GM18499 (cell line): ENCODE results near the gene TADA2A.
"Not testable (repeated sequence)": the region's sequence is repeated elsewhere in the genome, so short reads cannot be mapped to it uniquely, and the experiment has no call there.

Source experiments
- ATAC-seq: cut with Tn5 transposase; IDR thresholded peaks from one replicate; pipeline ENCODE4 v1.9.1; 2021; ENCODE audit warnings: moderate number of reproducible peaks; ENCODE audit not compliant: insufficient read depth, unreplicated experiment

Gene TADA2A

DNA sequence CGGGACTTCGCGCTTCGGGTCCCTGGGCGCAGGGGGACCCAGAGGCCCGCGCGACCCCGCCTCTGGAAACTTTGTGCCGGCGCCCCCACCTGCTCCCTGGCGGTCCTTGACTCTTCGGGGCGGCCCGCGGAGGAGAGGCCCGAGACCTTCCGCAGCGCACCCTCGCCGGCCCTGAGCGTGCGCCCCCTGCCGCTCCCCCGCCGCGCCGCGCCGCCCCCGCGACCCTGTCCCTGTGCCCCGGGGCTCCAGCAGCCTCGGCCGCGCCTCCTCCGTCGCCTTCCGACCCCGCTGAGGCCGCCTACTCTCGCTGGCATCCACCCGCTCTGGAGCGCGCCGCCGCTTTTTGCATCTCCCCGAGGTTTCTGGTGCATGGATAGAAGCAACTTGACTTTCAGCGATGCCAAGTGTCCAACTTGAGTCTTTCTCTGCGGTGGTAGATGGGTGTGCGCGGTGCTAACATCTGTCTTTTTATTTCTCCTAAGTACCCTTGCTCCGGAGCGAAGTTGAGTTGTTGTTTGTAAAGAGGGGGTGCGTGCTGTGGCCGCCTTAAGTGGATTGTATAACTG is 83.4 kb downstream of the TADA2A start:
- ATAC-seq, result no peak

DNA sequence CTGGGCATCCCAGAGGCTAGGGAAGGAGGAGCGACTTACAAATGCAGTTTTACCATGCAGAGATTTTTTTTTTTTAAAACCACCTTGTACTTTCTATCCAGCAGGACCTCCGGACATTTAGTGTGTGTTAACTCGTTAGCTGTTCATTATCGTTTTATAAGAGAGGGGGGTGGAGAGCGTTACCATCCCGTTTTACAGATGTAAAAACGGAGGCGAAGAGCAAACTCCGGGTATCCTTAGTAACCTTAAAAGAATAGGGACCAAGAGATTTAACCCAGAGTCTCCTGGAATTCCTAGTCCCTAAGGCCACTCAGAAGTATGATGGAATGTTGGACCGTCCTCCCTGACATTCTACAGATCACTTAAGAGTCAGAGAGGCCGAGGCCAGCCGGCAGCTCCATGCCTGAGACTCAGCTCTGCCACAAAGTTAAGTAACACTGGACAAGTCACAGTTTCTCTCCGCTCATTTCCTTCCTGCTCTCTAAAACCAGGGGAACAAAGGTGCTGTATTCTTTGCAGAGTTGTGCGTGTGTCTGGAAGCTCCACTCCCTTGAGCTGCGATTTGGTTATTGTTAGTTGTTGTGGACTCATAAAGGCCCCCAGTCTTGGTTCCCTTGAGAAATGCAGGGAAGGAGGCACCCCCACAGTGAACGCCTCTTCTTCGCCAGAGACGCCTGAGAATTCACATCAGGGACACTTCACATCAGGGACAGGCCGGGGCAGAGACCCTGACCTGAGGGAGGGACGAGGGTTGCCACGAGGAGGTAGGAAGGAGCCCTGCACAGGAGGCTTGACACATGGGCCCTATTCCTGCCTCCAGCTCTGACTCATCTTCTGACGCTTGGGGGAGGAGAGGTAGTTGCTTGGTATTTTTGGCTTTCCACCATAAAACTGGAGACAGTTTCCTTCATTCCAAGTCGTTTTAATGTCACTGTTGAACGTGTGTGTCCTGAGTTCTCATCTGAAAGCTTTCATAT is 84.2 kb downstream of the TADA2A start:
- ATAC-seq, result no peak

DNA sequence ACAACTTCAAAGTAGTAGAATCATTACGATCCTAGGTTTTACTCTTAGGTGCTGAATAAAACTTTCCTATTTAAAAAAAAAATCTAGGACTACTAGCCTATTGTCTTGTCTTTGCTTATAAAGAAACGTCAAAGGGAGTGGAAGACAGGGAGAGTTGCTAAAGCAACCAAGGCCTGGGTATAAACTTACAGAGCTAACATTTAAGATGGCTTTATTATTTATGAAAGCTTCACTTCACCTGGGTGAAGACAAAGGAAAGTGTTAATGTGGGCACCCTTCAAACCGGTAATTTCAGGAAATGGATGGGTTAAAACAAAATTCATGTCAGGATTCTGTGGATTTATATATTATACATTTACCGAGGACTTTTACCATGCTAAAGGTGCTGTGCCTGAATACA is 85.5 kb downstream of the TADA2A start:
- ATAC-seq, result no peak

DNA sequence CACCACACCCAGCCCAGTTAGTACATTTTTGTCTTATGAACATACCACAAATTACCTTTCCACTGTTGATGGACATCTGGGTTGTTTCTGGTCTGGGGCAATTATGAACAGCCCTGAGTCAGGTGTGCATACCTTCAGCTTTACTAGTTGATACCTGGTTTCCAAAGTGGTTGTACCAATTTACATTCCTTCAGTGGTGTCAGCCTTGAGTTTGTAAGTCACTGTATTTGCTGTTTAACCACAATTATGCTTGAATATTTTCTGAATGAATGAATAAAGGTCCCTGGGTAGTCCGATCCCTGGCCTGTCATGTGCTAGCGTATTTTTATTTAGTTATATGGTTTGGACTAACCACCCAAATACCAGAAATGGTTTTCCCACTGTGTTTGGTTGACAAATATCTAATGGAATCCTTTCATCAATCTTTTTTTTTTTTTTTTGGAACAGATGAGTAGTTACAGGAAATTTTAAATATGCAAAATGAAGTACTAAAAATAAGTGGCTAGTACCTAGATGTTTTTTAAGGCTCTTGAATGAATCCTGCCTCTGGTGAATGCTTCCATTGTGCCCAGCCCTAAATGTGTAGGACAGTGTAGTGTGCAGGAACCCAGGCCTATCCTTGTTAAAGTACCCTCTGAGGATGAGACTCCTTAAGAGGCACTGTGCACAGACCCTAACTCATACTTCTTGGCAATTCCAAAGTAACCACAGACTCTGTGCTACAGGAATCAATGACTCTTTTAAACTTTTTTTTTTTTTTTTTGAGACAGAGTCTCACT is 86.8 kb downstream of the TADA2A start:
- no peak for ATAC-seq

DNA sequence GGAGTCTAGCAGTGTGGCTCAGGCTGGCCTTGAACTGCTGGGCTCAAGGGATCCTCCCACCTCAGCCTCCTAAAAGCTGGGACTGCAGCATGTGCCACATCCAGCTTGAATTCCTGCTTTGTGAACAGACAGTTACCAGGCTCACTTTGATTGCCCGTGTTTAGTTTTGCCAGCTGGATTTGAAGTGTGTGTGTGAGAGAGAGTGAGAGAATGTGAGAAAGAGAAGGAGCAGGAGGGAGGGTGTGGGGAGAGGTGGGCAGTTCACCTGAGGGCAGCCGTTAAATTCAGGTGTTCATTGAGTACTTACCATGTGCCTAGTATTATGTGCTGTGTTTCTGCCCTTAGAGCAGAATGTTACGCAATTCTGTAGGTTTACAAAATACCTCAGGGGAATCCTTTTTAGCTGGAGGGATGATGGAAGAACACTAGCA is 87.7 kb downstream of the TADA2A start:
- ATAC-seq, result no peak

DNA sequence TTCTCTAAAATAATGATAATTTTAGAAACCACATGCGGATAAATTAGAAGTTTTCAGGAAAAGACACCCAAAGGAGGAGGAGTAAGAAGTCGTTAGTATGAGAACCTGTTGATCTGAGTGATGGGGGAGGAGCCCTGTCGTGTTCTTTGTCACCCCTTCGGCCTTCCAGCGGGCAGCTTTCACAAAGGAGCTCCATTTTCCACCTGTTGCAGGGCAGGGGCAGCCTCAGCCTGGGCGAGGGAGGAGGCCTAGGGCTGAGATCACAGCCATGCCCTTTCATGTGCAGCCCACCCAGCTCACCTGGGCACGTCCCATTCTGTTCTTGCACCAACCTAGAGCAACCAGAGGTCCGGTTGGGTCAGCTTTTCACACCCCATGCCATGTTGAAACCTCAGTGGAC is 88.3 kb downstream of the TADA2A start:
- no peak for ATAC-seq

DNA sequence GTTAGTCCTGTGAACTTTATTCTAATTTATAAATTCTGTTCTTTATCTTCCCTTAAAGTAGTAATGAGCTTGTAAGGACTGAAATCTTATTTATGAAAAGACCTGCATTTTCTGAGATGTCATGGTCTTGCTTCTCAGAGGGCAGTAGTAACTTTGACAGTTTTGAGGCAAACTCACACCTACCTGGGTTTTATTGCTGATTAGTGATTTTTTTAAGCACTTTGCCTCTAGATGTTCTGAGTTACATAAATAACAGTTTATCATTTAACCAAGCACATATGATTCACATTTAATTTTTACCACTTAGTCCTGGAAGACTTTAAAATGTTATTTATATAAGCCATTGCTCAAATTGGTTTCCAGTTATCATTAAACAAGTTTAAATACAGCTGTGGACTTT is 93.7 kb downstream of the TADA2A start:
- ATAC-seq, result no peak

DNA sequence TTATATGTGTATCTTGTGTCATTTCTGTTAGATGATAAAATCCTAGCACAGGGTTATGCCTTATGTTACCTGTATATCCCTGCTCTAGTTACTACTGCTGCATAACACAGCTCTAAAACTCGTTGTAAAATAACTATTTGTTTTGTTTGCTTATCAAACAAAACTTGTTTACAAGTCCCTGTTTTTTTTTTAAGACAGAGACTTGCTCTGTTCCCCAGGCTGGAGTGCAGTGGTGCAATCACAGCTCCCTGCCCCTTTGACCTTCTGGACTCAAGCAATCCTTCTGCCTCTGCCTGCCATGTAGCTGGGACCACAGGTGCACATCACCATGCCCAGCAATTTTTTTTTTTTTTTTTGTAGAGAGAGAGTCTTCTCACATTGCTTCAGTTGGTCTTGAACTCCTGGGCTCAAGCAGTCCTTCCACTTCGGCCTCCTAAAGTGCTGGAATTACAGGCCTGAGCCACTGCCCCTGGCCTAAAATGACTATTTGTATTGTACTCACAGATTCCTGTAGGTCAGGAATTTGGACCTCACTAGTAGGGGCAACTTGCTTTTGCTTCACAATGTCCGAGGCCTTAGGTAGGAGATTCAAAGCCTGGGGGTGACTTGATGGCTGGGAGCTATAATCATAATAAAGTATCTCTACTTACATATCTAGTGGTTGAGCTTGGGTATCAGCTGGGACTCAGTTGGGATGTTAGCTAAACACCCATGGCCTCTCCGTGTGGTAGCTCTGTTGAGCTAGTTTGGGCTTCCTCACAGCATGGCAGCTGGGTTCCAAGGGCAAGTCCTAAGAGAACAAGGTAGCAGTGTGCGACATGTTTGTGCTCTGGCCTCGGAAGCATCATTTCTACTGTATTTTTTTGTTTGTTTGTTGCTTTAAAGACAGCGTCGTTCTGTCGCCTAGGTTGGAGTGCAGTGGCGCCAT is 95.6 kb downstream of the TADA2A start:
- no peak for ATAC-seq

DNA sequence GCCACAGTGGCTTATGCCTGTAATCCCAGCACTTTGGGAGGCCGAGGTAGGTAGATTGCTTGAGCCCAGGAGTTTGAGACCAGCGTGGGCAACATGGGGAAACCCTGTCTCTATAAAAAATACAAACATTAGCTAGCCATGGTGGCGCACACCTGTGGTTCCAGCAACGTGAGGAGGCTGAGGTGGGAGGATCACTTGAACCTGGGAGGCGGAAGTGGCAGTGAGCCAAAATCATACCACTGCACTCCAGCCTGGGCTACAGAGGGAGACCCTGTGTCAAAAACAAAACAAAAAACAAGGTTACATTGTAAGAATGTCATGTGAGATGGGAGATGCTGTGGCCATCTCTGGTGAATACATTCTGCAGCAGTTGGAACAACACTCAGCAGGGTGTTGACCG is 96.5 kb downstream of the TADA2A start:
- no peak for ATAC-seq

DNA sequence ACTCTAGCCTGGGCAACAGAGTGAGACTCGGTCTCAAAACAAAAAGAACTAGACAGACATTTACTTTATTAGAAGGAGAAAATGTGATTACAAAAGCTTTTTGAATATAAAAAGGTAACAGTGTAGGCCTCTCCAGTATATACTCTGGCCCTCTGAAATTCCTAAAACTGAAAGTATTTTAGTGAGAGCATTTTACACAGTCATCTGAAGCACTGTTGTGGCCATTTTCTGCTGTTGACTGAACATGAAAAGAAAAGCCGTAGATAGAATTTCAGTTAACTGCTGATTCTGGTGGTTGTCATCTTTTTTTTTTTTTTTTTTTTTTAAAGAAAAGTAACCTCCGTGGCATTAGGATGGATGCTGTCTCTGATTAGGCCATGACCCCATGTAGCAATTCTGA is 98.6 kb downstream of the TADA2A start:
- no peak for ATAC-seq

DNA sequence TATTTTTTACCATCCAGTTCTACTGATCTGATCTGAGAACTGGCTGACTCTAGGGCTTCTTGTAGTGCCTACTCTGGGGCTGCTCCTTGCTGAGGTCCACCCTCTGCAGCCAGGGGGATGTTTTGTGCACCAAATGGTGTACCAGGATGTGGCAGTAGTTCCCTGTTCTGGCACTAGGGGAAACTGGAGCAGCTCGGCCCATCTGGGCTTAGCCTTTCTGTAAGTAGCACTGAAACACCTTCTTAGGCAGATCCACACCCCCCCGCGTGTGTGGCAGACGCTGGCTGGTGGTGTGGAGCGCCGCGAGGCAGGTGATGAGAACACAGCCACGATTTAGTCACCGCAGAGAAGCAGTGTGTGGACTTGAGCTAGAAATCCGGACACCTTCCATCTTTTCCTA is 100.0 kb downstream of the TADA2A start:
- ATAC-seq, result no peak

DNA sequence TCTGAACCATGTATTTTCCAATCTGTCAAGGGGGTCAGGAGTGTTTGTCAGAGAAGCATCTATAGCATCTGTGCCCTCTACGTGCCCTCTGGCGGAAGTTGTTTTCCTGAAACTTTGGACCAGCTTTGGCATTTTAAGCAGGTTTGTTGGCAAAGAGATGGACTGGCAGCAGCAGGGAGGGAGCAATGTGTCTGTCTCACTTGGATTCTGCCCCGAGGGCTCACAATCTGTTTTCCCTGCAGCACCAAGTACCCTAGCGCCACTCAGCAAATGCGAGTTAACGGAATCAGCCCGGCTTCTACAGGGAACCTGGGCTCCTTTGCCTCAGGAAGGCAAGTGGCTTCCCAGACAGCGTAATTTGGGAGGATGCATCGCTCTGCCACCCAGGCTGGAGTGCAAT is 100.4 kb downstream of the TADA2A start:
- no peak for ATAC-seq

DNA sequence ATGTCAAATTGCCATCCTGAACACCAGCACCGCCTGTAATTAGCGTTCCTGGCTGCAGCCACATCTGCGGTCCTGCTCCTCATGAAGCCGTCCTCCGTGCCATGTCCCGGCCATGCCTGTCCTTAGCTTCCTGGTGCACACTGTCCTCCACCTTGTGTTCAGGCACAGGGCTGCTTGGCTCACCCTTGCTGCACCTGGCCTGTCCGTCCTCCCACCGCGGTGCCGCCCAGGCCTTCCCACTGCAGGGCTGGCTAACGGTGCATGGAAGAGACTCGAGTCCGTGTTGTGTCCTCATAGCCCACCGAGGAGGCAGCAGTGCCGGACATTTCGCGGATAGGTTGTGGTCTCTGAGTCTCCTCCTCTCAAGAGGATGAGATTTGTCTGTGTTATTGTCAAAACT is 103.4 kb downstream of the TADA2A start:
- ATAC-seq, result no peak

DNA sequence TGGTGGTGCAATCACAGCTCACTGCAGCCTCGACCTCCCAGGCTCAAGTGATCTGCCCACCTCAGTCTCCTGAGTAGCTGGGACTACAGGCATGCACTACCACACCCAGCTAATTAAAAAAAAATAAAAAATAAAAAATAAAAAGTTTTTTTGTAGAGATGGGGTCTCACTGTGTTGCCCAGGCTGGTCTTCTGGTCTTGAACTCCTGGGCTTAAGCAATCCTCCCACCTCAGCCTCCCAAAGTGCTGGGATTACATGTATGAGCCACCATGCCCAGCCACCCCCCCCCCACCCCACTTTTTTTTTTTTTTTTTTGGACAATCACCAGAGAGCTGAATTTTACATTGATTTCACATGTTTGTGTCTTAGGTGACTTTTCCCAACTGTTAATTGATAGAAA is 105.0 kb downstream of the TADA2A start:
- ATAC-seq, result not testable (repeated sequence)

DNA sequence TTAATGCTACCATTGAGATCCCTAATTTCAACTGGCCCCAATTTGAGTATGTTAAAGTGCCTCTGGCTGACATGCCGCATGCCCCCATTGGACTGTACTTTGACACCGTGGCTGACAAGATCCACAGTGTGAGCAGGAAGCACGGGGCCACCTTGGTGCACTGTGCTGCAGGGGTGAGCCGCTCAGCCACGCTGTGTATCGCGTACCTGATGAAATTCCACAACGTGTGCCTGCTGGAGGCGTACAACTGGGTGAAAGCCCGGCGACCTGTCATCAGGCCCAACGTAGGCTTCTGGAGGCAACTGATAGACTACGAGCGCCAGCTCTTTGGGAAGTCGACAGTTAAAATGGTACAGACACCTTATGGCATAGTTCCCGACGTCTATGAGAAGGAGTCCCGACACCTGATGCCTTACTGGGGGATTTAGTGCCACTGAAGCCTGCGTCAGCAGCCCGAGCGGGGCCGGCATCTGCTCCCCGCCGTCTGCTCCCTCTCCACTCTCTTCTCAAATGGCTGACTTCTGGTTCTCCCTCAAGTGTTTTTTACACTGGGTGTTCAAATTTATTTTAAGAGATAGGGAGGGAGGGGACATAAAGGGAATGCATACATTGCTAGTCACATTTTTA is 105.9 kb downstream of the TADA2A start:
- ATAC-seq, result no peak

DNA sequence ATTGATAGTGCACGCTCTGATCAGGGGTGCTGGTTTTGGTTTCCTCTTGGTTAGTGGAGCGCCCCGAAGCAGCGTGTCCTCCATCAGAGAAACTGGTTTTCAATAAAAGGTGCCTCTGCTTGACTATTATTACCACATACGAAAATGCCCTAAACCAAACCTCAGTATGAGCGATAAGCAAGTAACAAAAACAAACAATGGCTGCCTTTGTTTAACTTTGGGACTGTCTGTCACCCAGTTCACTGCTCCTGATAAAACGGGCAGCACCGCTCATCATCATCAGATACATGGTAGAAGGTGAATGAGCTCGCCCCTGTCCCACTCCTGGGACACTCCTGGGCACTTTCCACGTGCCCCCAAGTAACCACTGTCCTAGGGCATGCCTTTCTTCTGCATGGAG is 107.0 kb downstream of the TADA2A start:
- ATAC-seq, result no peak

DNA sequence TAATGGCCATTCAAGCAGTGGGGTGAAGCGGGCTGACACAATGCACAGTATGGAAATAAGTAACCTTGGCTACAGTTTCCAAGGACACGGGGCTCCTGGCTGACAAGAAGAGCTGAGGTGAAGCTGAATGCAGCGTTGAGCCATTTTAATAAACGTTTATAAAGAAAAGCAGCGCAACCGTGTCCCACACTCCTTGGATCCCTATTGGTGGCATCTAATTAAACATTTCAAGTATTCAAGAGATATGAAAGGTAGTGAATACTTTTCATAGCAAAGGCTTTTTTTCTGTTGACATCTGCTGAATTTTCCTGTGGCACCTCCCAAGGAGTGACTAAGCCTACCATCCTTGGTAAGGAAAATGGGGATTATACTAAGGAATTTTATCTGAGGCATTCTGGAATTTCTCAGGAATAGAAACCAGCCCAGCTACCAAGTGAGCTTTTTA is 109.5 kb downstream of the TADA2A start:
- ATAC-seq, result no peak

DNA sequence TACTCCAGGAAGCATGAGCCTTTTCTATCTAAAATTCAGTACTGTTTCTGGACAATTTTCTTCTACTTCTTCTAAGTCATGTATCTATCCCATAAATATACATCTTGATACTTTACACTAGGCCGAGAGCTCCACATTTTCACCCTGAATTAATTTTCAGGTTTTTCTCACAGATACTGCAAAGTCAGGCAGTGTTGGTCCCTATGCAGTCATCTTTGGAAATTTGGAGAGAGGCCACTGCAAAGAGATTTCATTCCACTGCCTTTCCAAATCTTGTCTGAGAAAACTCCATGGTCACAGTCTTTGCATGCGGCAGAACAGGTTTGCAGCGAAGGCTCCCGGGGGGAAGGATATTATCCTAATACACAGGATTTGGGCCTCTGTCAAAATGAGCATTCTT is 111.2 kb downstream of the TADA2A start:
- no peak for ATAC-seq

DNA sequence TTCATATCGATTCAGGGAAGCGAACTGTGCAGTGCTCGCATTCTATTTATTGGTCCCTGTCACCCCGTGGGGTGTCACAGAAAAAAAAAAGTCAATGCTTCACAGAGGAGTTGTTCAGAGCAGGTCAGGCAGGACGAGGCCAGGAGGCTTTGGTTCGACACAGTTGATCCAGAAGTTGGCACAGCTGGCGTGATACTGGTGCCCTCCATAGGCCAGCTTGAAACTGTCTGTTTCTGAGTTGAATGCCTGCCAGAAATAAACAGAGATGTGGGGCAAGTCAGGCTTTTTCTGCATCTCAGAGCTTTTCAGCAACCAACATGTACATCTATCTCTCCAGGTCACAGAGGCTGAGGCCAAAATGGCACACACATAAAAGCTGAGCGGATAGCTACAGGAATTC is 112.1 kb downstream of the TADA2A start:
- no peak for ATAC-seq
